Right ventricle myocardium inferior (tissue), 1 donor: ENCODE results near the gene ARL5C. TPM values are rescaled to one million over a fixed set of nuclear protein-coding genes. Genes with fewer than 3 reads are reported as not detected.
"Not testable (repeated sequence)": the region's sequence is repeated elsewhere in the genome, so short reads cannot be mapped to it uniquely, and the experiment has no call there.

Experiments used
- ATAC-seq: fragments of 200-7000 bp; cut with Tn5 transposase; one replicate; pipeline ENCODE4 v1.9.1; 2020; ENCODE audit warnings: mild to moderate bottlenecking, moderate library complexity
- DNase-seq: peaks from one replicate; pipeline ENCODE4 v3.0.0; 2021; ENCODE audit errors: missing footprints
- intact Hi-C: fragments of 100-400 bp; cut with DNase I; formaldehyde crosslinking; loops from one replicate; pipeline ENCODE4 v1.11.0; 2022
- total RNA-seq: library from RNA; stranded (reverse); fragmentation: NEBNext Ultra II Directional; extraction: Animal tissue kit (Norgen Biotek cat#: 25700); gene quantifications from one replicate; pipeline ENCODE4 v1.2.1, GENCODE V29; 2021
- donor health status: DM: no; HTN: yes; CAD: no; lungs with severe emphysema.

The ARL5C gene
- total RNA-seq, 1 donor from 2014 or later, result not detected

DNA sequence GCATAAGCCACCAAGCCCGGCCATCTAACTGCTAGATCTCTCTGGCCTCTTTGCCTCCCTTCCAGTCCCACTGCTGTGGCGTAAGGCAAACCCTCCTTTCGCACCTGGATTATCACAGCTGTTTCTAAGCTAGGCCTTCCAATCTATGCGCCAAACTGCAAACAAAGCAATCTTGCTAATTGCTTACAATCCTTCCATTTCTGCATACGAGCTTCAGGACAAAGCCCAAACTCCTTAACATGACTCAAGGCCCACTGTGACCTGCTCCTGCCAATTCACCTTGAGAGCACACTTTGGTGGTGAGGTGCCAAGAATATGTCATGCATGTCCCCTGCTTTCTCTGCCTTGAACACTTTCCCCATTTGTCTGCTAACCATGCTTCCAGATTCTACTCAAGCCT lies 6.0 kb upstream of the ARL5C start:
- intact Hi-C loops, result no loop called here
- no peak for ATAC-seq

DNA sequence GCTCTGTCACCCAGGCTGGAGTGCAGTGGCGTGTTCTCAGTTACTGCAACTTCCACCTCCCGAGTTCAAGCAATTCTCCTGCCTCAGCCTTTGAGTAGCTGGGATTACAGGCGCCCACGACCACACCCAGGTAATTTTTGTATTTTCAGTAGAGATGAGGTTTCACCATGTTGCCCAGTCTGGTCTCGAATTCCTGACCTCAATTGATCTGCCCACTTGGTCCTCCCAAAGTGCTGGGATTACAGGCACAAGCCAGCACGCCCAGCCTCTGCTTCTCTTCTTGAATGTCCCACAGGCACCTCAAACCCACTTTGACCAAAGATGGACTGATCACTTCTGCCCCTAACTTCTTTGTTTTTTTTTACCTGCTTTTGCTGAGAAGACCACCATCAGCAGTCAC lies 4.6 kb upstream of the ARL5C start:
- ATAC-seq (no peak), DNase-seq (no peak)
- intact Hi-C loops, result no loop called here

More for the DNA sequence above, 6.0 kb upstream of the ARL5C start:
- no peak for DNase-seq

DNA sequence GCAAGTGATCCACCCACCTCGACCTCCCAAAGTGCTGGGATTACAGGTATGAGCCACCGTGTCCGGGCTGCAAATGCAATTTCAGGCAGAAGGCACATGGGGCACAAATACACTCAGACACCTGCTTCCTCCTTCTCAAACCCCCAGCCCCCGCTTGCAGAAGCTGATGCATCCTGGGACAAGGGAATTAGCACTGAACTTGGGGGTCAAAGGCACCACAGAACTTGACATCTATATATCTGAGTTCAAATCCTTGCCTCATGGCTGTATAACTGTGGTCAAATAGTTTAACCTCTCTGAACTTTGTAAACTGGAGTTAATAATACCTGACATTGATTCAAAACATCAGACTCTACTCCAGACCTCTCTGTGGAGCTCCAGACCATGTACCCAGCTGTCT lies 4.1 kb upstream of the ARL5C start:
- ATAC-seq (no peak), DNase-seq (no peak)
- intact Hi-C loops, result no loop called here

DNA sequence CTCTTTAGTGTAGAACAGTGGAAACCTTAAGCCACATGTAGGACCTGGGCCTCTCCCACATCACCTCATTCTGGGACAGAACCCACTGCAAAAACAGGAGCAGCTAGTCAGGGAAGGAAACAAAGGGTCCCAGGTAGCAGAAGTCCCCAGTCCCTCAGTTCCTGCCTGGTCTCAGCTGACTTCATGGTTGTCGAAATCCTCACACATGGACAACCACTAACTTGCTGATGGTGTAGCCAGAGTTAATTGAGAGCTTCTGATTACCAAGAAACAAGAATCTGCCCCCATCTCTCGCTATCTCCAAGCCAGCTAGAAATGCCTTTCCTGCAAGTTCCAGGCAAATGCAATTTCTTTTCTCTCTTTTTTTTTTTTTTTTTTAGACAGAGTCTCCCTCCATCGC lies 3.6 kb upstream of the ARL5C start:
- ATAC-seq (no peak), DNase-seq (no peak)
- intact Hi-C loops, result no loop called here

DNA sequence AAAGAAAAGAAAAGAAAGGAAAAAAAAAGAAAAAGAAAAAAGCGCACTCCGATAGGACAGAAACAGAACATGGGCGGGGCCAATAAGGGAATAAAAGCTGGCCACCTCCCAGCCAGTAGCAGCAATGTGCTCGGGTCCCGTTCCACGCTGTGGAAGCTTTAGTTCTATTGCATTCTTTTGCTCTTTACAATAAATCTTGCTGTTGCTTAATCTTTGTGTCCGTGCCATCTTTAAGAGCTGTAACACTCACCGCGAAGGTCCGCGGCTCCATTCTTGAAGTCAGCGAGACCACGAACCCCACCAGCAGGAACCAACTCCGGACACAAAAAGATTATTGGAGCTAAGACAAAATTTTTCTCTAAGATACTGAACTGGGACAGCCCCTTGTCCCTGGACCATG lies 3.1 kb upstream of the ARL5C start:
- ATAC-seq (no peak), DNase-seq (no peak)
- intact Hi-C loops, result no loop called here

DNA sequence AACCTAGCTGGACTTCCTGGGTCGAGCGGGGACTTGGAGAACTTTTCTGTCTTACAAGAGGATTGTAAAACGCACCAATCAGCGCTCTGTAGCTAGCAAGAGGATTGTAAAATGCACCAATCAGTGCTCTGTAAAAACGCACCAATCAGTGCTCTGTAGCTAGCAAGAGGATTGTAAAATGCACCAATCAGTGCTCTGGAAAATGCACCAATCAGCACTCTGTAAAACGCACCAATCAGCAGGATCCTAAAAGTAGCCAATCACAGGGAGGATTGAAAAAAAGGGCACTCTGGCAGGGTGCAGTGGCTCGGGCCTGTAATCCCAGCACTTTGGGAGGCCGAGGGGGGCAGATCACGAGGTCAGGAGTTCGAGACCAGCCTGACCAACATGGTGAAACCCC lies 2.5 kb upstream of the ARL5C start:
- intact Hi-C loops, DNase-seq, ATAC-seq: not testable (repeated sequence)

DNA sequence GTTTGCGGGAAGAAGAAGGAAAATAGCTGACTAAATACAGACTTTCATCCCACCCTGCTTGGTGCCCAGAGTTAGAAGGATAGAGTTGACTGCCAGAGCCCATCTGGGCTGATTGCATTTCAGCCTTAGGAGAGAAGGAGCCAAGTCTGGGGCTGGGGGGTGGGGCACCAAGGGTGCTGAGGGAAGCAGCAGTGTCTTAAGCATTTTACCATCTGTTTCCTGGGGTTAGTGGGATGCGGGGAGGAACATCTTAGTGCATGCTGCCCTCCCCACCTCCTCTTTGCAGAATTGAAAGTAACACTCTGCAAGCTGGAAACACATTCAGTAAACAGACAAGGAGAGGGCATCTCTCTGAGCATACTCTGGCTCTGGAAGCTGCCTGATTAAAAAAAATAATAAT lies 1.5 kb upstream of the ARL5C start:
- ATAC-seq, result peak; percentile 42
- intact Hi-C loops, result no loop called here
- DNase-seq, result no peak

DNA sequence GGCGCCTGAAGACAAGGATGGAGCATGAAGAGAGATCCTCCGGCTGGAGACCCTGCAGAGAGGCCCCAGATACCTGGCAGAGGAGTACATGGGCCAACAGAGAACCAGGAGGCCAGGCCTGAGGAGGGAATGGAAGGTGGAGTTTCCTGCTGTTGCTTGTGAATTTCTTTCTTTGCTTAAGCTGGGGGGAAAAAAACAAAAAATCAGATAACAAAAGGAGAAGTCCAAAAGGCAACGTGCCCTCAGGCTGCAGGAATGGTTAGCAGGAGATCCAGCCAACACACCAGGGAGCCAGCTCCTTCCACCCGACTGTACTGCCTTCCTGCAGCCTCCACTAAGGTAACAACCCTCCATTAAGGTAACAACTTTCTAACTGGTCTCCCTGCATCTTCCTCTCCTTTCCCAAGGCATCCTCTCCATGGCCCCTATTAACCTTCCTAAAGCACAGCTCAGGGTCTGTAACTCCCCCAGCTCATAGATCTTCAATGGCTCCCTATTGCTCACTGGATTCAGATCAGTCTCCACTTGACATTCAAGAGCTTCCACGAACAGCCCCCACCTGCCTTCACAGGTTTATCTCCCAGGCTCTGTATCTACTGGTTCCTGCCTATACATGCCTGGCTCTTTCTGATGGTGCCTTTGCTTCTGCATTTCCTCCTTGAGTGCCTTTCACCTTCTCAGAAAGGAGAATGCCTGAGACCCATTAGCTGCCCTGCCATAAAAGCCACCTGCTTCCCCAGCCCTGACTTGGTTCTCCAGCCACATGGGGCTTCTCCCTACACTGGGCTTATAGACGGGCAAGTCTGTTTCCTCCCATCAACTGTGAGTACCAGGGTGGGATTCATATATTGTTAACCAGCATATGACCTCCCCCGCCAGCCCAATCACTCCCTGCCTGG lies 725 bp upstream of the ARL5C start:
- DNase-seq, result no peak
- intact Hi-C loops, result no loop called here
- ATAC-seq, result no peak

DNA sequence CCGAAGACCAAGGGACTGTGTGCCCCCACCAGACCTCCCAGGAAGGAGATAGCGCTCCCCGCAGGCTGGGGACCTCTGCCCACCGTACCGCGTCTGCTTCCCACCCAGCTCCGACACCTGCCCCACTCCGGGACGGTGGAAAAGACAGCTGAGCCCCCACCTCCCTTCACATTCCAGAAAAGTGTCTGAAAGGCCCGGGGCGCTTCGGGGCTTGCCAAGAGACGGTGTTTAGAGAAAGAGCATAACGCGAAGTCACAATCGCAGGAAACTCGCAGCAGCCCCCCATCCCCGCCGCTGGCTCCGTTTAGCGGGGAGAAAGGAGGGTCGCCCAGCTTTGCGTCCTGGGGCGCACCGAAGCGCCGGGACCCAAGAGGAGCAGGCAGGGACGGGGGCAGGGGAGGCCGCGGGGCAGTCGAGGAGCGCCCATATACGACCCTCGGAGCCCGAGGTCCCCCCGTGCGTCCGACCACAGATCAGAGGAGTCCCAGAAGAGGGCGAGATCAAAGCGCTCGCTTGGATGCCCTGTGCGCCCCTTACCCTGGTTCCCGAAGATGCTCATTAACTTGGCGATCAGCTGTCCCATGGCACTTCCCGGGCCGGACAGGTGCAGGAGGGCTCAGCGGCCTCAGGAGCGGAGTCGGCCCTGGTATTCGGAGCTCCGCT lies 652 bp downstream of the ARL5C start:
- ATAC-seq, result peak; percentile 5
- intact Hi-C loops, result no loop called here
- DNase-seq, result no peak

DNA sequence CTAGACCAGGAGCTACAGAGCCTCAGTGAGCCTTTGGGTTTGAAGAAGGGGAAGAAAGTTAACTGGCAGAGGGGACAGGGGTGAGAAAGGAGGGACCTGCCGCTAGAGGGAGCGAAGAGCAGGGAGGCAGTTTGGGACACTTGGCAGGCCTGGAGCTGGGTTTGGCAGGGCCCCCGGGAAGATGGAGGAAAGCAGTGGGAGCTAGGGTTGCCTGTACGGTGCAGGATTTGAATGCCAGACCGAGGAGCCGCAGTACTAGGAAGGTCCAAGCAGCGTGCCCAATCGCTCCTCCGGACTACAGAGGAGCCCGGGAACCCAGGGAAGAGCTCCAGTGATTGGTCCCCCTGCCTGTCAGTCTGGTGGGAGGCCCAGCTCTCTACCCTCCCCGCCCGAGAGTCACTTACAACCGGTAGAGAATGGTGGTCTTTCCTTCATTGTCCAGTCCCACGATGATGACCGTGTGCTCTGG lies 1.3 kb downstream of the ARL5C start:
- DNase-seq, result peak; percentile 94
- intact Hi-C loops, result no loop called here
- ATAC-seq, result peak; percentile 95

DNA sequence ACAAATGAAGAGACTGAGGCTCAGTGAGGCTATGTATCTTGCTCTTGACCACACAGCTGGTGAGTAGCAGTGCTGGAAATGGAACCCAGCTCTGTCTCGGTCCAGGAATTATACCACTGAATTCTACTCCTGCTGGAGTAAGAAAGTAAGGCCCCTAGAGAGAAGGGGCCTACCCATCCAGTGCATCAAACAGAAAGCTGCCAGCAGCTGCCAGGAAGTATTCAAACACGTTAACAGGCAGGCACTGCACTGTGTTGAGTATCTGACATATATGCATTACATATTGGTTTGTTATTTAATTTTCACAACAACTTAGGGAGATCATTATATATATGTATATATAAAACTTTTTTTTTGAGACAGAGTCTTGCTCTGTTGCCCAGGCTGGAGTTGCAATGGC lies 4.0 kb downstream of the ARL5C start:
- DNase-seq (no peak), ATAC-seq (no peak)
- intact Hi-C loops, result no loop called here

DNA sequence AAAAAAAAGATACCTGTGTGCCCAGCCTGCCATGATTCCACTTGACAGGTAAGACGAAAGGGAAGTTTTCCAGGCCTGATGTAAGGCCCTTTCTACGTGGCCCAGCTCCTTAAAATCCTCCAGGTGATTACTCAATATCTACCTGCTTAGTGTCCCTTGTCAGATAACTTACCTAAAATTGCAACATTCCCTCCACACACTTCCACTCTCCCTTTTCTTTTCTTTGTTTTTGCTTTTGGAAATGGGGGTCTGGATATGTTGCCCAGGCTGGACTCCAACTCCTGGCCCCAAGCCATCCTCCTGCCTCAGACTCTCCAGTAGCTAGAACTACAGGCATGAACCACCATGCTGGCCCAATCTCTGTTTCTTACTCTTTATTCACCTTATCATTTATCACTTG lies 7.3 kb downstream of the ARL5C start:
- ATAC-seq (no peak), DNase-seq (no peak)
- intact Hi-C loops, result loop anchor here (10.0 kb wide), 2 partner anchors 414 to 464 kb away; partner anchors contain the start of gene PCGF2

DNA sequence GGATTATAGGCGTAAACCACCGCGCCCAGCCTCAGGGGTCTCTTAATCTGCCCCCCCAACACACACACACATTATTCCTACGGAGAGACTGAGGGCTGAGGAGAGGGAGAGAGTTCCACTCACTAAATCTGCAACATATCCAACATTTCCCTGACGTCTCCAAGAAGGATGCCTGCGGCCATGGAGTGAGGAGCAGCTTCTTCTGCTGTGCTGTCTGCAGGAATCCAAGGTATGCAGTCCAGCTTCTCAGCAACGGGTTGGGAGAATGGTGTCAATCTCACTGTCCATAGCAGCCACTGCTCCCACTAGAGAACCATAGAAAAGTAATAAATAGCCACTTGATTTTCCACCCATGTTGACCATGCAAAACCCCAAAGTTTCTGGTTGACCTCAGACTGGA lies 9.5 kb downstream of the ARL5C start:
- ATAC-seq (no peak), DNase-seq (no peak)
- intact Hi-C loops, result loop anchor here (10.0 kb wide), 2 partner anchors 412 to 462 kb away; partner anchors contain the start of gene PCGF2

DNA sequence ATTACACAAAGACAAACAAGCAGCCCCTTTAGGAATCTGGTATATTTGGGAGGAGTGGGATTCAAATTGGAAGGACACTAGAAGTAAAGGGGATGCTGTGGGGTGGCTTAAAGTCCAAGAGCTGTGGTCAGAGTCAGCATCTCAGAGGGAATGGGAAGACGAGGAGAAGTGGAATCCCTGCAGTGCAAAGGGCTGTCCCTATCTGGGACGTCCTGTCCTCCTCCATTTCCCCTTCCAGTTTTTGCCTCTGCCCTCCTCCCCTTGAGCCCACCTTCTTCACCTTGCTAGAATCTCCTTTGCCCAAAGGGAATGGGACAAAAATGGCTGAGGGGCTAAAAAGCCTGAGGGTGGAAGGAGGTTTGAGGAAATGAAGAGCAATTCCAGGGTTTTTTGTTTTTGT lies 10.3 kb downstream of the ARL5C start:
- intact Hi-C loops, result loop anchor here (10.0 kb wide), 2 partner anchors 411 to 461 kb away; partner anchors contain the start of gene PCGF2
- no peak for ATAC-seq
- no peak for DNase-seq

DNA sequence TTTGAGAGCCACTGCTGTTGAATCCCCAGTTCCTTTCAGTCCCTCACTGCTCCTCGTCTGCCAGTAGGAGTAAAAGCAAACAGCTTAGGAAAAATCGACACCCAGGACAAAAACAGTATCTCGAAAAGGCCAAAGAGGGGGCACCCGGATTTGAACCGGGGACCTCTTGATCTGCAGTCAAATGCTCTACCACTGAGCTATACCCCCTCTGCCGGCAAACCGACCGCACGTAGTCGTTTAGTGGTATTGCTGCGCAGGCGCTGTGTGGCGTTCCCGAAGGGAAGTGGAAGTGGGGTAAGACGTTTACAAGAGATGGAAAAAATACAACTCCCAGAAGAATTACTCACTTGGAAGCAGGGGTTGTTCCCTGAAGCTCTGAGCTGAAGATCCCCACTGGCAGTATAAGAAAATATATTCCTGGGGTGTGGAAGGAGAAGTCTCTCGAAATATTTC lies 12.3 kb downstream of the ARL5C start:
- intact Hi-C loops, result loop anchor here (2.0 to 10.0 kb wide), 5 partner anchors 71 to 459 kb away; partner anchors contain the start of gene PCGF2
- peak; percentile 92 for DNase-seq
- ATAC-seq, result peak; percentile 80

DNA sequence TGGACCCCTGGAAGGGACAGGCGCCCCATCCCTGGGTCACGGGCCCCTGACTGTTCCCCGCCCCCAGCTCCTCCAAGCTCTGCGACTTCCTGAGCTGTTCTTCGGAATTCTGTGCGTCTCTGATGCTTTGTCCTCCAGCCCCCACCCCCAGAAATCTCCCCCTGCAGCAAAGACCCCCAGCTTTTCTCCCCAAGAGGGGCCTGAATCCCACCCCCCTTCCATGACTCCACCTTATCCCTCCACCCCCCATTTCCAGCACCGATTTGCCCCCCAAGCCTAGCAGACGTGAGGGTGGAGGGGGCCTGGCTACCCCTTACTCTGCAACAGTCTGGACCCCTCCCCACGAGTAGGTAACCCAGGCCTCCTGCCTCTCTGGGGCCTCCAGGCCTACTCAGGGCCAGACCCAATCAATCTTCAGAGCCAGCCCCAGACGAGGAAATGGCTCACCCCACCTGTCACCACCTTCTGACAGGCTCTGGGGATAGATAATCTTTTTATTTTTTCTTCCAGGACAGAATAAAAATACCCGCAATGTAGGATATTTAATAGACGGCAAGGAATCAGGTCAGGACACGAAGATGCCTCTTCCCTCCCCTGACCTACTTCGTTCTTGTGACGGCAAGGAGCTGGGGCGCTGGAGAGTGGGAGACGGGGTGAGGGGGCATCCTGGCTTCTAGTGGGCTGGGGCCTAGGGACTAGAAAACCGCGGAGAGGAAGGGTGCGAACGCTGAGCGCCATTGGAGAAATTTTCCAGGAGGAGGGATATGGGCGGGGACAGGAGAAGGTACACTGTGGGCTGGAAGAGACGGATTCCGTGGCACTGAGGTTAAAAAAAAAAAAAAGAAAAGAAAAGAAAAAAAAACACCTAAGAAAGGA lies 13.8 kb downstream of the ARL5C start:
- intact Hi-C loops, result loop anchor here (1.0 to 10.0 kb wide), 6 partner anchors 70 to 457 kb away; partner anchors contain the start of gene PCGF2
- peak; percentile 16 for ATAC-seq
- no peak for DNase-seq

DNA sequence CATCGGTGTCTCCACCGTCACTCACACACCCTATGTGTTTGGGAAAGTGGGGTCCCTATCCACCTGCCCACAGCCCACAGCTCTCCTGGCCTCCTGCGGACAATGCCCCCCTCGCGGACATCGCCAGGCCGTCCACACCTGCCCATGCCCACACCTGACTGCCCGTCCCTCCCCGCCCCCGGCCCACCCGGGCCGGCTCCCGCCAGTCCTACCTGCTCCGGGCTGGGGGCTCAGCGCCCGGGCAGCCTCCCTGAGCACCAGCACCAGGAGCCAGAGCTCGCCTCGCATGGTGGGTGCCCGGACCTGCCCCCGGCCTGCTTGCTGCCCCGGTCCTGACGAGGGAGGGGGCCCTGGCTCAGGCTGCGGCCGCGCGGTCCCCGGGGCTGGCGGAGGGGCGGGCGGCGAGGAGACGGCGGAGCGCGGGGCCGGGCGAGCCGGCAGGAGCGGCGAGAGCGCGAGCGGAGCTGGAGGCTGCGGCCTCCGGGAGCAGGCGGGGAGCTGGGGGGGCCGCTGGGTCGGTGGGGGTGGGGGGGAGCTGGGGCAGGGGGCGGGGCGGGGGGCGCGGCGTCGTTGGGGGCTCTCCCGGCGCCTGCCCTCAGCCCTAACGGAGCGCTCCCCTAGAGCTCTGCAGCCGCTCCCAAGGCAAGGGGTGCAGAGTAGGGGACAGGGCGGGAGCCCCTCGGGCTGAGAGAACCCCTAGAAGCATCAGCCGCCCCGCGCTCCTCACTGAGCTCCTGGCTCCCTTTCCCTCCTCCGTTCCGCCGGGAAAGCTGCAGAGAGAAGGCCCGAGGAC lies 14.6 kb downstream of the ARL5C start, which contains the start of gene PLXDC1:
Gene PLXDC1 (minus strand): TSS at position 488 of the 793 bp plus-strand sequence. CDS start 200 bp downstream, at position 288.
- DNase-seq, result no peak
- no peak for ATAC-seq
- intact Hi-C loops, result loop anchor here (5.0 to 10.0 kb wide), 3 partner anchors 69 to 457 kb away; partner anchors contain the start of gene PCGF2

DNA sequence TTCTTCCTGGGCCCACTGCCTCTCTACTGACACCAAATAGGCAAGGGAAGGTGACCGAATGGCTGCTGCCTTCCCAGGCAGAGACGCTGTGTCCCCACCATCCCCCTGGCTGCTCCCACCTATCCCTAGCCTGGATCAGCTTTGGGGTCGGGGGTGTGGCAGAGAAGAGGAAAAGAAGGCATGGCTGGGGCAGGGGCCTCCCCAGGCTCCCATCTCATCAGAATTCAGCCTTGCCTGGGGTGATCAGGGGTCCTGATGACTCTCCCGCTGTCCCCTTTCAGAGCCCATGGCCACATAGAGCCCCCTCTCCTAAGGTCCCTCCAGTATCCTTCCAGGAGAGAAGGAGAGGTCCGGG lies 15.2 kb downstream of the ARL5C start:
- ATAC-seq (no peak), DNase-seq (no peak)
- intact Hi-C loops, result loop anchor here (5.0 to 10.0 kb wide), 3 partner anchors 68 to 456 kb away; partner anchors contain the start of gene PCGF2
